ENCODE measurements around the gene FOXP1.
A peak's percentile ranks its signal among the peaks of the same experiment; 100 is the strongest.

FOXP1 gene

GRCh38 chr3:71208211-71209095 is 375.1 kb downstream of the FOXP1 start:
- peak; percentile 17 for DNase-seq (ENCODE audit: low read depth)

- DNase-seq (ENCODE audit: low read depth), result no peak
Observed at GRCh38 chr3:71207632-71208031, 375.9 kb downstream of the FOXP1 start.

GRCh38 chr3:71206305-71207165 is 377.0 kb downstream of the FOXP1 start:
- no peak for DNase-seq (ENCODE audit: low read depth)

- no peak for DNase-seq (ENCODE audit: low read depth)
Observed at GRCh38 chr3:71203727-71204488, 379.6 kb downstream of the FOXP1 start.

- DNase-seq (ENCODE audit: low read depth), result no peak
Observed at GRCh38 chr3:71202848-71203533, 380.5 kb downstream of the FOXP1 start.

- DNase-seq (ENCODE audit: low read depth), result no peak
Observed at GRCh38 chr3:71201939-71202338, 381.6 kb downstream of the FOXP1 start.

- DNase-seq (ENCODE audit: low read depth), result no peak
Observed at GRCh38 chr3:71197841-71198565, 385.5 kb downstream of the FOXP1 start.

GRCh38 chr3:71195492-71195891 is 388.0 kb downstream of the FOXP1 start:
- DNase-seq (ENCODE audit: low read depth), result no peak

- no peak for DNase-seq (ENCODE audit: low read depth)
Observed at GRCh38 chr3:71194785-71195184, 388.7 kb downstream of the FOXP1 start.

- DNase-seq (ENCODE audit: low read depth), result no peak
Observed at GRCh38 chr3:71191031-71191482, 392.5 kb downstream of the FOXP1 start.

GRCh38 chr3:71189480-71189879 is 394.0 kb downstream of the FOXP1 start:
- no peak for DNase-seq (ENCODE audit: low read depth)

GRCh38 chr3:71187715-71188114 is 395.8 kb downstream of the FOXP1 start:
- DNase-seq (ENCODE audit: low read depth), result no peak

- DNase-seq (ENCODE audit: low read depth), result no peak
Observed at GRCh38 chr3:71186801-71187200, 396.7 kb downstream of the FOXP1 start.

GRCh38 chr3:71185733-71186455 is 397.6 kb downstream of the FOXP1 start:
- no peak for DNase-seq (ENCODE audit: low read depth)

- no peak for DNase-seq (ENCODE audit: low read depth)
Observed at GRCh38 chr3:71184252-71184651, 399.3 kb downstream of the FOXP1 start.

GRCh38 chr3:71183549-71183948 is 400.0 kb downstream of the FOXP1 start:
- no peak for DNase-seq (ENCODE audit: low read depth)

- no peak for DNase-seq (ENCODE audit: low read depth)
Observed at GRCh38 chr3:71180524-71180923, 403.0 kb downstream of the FOXP1 start.

- no peak for DNase-seq (ENCODE audit: low read depth)
Observed at GRCh38 chr3:71177375-71177774, 406.2 kb downstream of the FOXP1 start.

GRCh38 chr3:71176366-71176765 is 407.2 kb downstream of the FOXP1 start:
- DNase-seq (ENCODE audit: low read depth), result no peak

GRCh38 chr3:71175691-71176365 is 407.7 kb downstream of the FOXP1 start:
- DNase-seq (ENCODE audit: low read depth), result no peak
